GM12873 (cell line): ENCODE data around the gene BAIAP2.

ENCODE experiments used
- CTCF ChIP-seq: IDR thresholded peaks from 2 replicates; pipeline ENCODE4 v1.5.1; 2012; ENCODE audit warnings: low read depth, mild to moderate bottlenecking, moderate library complexity, low read length, control low read depth; ENCODE audit not compliant: insufficient read depth; ENCODE audit errors: missing control alignments

BAIAP2 gene

DNA sequence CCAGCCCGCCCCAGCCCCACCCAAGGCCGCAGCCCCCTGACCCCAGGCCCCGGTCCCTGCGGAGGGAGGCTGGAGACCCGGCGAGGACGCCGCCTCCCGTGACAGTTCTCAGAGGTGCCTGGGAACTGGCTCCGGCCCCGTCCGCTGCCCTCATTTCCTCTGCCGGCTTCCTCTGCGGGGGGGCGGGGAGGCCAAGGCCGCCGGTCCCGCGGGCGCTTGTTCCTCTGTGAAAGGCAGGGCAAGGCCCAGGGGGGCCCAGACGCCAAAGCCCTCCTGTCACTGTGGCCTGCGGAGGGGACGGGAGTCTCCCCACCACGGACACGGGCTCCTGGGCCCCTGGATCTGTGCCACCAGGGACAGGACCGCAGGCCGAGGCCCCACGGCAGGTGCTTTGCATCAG is 125.4 kb downstream of the BAIAP2 start:
- TF ChIP-seq CTCF = no peak

- no peak for TF ChIP-seq CTCF
These were observed 125.9 kb downstream of the BAIAP2 start for GRCh38 chr17:81160747-81161453.

DNA sequence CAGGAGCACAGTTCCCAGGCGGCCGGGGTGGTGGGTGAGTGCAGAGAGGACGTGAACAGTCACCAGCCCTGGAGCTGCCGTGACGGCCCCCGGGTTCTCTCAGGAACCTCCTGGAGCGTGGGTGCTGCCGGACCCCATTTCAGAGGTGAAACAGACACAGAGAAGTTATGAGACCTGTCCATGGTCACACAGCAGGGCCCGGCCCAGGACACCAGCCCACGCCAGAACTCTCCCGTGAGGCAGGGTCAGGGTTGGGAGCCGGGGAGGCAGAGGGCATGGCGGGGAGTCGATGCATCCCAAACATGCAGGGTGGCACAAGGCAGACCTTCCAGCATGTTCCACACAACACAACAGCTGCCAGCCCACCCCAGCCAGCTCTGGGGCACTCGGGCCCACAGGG is 126.6 kb downstream of the BAIAP2 start:
- no peak for TF ChIP-seq CTCF

GRCh38 chr17:81161972-81162371 is 127.0 kb downstream of the BAIAP2 start:
- TF ChIP-seq CTCF = no peak

DNA sequence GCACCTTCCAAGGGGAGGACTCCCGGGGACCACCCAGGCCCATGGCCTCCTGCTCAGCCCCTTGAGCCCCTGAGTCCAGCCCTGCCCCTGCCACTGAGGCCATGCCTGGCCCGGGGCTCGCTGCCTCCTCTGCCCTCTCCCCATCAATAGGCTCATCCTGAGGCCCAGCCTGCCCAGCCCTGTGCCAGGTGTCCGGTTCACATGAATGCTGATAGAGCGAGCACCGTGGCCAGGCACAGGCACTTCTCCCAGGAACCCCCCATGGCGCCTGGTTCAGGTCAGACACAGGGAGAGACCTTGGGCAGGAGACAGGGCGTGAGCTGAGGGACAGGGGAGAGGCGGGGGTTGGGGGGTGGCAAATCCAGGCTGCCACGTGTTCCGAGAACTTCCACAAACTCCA is 127.5 kb downstream of the BAIAP2 start:
- TF ChIP-seq CTCF = no peak

GRCh38 chr17:81163051-81163695 is 128.2 kb downstream of the BAIAP2 start:
- TF ChIP-seq CTCF = no peak

DNA sequence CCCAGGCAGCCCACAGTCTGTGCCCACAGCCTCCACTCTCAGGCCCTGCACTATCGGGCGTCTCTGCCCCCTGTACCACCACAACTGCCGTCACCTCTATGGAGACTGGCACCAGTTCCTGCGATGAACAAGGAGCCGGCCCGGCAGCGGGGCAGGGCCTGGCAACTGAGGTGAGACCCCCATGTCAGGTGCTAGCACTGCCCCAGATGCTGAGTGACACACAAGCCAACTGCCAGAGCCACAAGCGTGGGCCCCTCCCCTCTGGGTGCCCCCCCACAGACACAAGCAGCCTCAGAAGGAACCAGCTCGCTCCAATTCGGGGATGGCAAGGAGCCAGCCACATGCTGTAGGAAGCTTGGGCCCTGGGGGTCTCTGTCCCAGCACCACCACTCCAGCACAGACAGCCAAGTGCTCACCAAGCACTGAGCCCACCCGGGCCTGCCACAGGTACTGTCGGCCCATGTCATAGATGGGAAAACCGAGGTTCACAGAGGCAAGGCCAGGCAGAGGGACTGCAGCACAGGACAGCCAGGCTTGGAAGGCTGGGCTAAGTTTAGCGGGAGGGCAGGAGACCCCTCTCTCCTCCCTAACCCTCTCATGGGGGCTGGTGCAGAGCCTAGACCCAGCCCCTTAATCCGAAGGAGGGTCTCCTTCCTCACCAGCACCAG is 128.9 kb downstream of the BAIAP2 start:
- TF ChIP-seq CTCF = no peak
